GM03348 (cell line): ENCODE results near the gene OR3A3.
"Not testable (repeated sequence)": the region's sequence is repeated elsewhere in the genome, so short reads cannot be mapped to it uniquely, and the experiment has no call there.

Experiments used
- DNase-seq: peaks from one replicate; pipeline ENCODE4 v3.0.0; 2012; ENCODE audit warnings: low spot score

OR3A3 gene

GRCh38 chr17:3411070-3411469 is at the start of gene OR3A3:
TSS of gene OR3A3 (plus strand) at chr17:3411370.
- no peak for DNase-seq

DNA sequence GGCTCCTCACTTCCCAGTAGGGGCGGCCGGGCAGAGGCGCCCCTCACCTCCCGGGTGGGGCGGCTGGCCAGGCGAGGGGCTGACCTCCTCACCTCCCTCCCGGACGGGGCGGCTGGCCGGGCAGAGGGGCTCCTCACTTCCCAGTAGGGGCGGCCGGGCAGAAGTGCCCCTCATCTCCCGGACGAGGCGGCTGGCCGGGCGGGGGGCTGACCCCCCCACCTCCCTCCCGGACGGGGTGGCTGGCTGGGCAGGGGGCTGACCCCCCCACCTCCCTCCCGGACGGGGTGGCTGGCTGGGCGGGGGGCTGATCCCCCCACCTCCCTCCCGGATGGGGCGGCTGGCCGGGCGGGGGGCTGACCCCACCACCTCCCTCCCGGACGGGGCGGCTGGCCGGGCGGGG is 40.0 kb upstream of the OR3A3 start:
- not testable (repeated sequence) for DNase-seq

DNA sequence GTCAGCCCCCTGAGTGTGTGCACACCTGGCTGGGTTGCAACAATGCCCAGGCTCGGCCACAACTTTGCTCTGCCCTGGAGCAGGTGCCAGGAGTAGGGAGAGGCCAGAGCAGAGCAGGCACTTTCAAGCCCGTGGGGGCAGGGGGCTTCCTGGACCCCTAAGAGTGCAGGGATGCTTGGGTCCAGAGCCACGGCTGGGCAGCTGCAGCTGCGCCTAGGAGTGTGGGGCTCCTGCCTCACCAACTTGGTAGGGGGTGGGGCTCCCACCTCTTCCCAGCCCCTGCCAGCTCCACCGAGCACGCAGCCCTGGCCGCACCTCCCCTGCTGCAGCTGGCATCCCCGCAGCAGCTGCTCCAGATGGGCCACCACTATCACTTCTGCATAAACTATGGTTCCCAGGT is 32.8 kb upstream of the OR3A3 start:
- DNase-seq = no peak

GRCh38 chr17:3381957-3382356 is 29.2 kb upstream of the OR3A3 start:
- DNase-seq = no peak

GRCh38 chr17:3385869-3386816 is 25.0 kb upstream of the OR3A3 start, which contains the start of gene OR3A2:
TSS of gene OR3A2 (minus strand) at chr17:3386308.
- DNase-seq = no peak

- DNase-seq = no peak
These were observed 21.4 kb upstream of the OR3A3 start for GRCh38 chr17:3389791-3390190.

DNA sequence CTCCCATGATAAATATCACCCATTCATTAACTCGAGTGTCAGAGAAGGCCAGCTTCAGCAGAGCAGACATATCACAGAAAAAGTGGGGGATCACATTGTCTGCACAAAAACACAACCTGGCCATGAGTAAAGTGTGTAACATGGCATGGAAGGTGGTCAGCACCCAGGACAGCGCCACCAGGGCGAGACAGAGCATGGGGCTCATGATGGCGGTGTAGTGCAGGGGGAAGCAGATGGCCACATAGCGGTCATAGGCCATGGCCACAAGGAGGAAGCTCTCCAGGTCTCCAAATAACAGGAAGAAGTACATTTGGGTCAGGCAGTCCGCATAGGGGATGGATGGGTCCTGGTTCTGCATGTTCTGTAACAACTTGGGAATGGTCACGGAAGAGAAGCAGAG is 13.4 kb upstream of the OR3A3 start:
- DNase-seq = not testable (repeated sequence)

DNA sequence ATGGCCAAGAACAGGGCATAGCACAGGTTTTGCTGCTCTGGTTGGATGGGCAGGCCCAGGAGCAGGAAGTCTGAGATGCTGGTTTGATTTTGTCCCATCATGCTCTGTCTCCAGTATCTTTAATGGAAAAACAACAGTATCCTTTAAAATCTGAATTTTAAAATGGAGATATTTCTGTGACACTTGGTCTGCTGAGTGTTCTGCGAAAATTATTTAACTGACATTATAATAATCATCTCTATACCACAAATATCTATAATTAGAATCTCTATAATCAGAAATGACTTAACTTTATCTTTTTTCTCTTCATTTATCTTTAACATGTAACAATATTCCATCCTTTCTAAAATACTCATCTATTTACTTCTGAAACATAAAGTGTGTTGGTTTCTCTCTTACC is 12.9 kb upstream of the OR3A3 start, which contains the start of gene OR1E1:
OR1E1 (minus strand) TSS at position 101 of the 400 bp plus-strand sequence; CDS start at position 101, 0 bp downstream.
- DNase-seq = no peak

DNA sequence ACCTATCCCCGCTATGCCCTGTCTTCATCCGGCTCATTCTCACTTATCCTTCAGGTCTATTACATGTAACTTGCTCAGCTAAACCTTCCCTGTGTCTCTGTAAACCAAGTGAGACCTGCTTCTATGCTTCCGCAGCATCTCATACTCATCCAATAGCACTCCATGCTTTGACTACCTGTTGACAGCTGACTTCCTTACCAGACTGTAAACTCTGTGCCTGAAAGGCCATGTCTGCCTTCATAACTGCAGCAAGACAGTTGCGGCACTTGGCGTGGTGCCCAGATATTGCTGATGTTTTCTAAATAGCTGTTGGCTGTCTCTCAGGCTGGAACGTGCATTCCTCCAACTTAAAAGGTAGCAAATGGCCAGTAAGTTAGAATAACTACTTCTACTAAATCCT is 11.1 kb upstream of the OR3A3 start:
- DNase-seq = no peak

DNA sequence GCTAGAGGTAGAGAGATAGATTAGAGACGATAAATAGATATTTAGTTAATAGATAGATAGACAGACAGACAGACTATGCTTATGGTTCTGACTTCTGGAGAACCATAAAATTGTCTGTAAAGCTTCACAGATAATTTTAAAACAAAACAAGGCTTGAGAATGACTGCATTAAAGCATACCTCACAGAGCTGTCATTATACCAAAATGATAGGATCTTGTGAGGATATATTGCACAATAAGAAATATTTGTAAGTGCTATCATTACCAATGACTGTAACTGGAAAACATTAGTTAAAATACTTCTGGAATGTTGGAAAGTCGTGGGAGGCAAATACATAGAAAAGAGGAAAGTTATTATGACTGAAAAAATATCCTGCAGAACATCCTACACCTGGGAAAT is 9.4 kb upstream of the OR3A3 start:
- DNase-seq = no peak

DNA sequence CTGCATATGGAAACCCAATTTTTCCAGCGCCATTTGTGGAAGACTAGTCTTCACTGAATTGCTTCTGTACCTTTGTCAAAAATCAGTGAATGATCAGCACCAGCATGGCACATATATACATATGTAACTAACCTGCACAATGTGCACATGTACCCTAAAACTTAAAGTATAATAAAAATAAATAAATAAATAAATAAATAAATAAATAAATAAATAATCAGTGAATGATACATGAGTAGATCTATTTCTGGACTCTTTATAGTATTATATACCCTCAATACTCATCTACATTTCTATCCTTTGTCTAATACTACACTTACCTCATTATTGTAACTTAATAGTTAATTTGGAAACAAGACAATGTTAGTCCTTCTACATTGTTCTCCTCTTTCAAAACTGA is 7.3 kb upstream of the OR3A3 start:
- DNase-seq = not testable (repeated sequence)

- not testable (repeated sequence) for DNase-seq
These were observed 1.0 kb downstream of the OR3A3 start for GRCh38 chr17:3412216-3412615.

- DNase-seq = no peak
These were observed 4.4 kb downstream of the OR3A3 start for GRCh38 chr17:3415610-3416009.

- no peak for DNase-seq
These were observed 7.1 kb downstream of the OR3A3 start for GRCh38 chr17:3418222-3418621.

GRCh38 chr17:3433215-3433614 is 22.0 kb downstream of the OR3A3 start:
- DNase-seq = not testable (repeated sequence)

DNA sequence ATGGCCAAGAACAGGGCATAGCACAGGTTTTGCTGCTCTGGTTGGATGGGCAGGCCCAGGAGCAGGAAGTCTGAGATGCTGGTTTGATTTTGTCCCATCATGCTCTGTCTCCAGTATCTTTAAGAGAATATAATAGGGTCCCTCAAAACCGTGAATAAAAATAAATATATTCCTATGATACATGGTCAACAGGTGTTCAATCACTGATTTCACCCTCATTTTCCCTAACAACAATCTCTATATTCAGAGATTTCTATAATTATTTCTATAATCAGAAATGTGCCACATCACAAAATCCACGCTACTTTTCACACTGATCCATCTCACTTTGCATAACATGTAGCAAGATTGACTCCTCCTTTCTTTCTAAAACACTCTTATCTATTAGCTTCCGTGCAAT is 22.6 kb downstream of the OR3A3 start, which contains the start of gene OR1E2:
OR1E2 (minus strand) TSS at position 101 of the 400 bp plus-strand sequence; CDS start at position 101, 0 bp downstream.
- DNase-seq = no peak

- no peak for DNase-seq
These were observed 27.2 kb downstream of the OR3A3 start for GRCh38 chr17:3438368-3438767.

GRCh38 chr17:3440451-3440850 is 29.3 kb downstream of the OR3A3 start:
- no peak for DNase-seq

DNA sequence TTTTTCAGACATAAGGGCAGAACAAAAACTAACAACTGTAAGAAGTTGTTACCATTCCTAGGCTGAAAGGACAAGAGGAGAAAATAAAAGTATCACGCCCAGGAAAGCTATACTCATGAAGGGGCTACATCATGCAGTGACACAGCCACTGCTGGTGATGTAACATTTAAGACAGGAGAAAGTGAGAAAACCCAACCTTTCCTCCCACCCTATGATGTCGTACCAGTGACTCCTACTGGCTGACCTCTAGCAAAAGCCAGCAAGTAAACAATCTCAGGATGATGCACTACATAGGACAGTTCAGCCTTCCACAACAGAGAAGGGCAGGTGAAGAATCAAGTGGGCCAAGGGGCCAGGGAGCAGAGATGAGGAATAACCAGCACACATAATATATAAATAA is 36.5 kb downstream of the OR3A3 start:
- no peak for DNase-seq

- DNase-seq = no peak
These were observed 37.0 kb downstream of the OR3A3 start for GRCh38 chr17:3448059-3448665.

- DNase-seq = not testable (repeated sequence)
These were observed 55.2 kb downstream of the OR3A3 start for GRCh38 chr17:3466355-3466754.

DNA sequence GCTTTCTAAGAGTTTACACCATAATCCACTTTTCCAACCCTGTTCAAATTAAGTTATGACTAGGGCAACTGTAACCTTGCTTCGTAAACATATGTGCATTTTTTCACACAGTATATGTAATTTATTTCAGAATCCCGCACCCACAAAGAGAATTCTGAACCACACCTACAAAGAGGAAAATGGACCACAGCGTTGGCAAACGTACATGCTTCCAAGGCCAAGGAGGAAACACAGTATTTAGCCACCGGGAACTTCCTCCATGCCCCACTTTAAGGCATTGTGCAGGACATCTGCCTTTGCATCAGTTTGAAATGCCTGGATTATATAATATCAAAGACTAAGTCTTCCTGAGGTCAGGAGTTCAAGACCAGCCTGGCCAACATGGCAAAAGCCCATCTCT is 58.4 kb downstream of the OR3A3 start:
- DNase-seq = no peak

GRCh38 chr17:3471599-3471998 is 60.4 kb downstream of the OR3A3 start, which contains the start of gene SPATA22:
TSS of gene SPATA22 (minus strand) at chr17:3471819. CDS start at chr17:3469325, 2,494 bp downstream.
- no peak for DNase-seq
